Panc1 (cell line): ENCODE measurements around the gene MMP17. TPM values are rescaled to one million over a fixed set of nuclear protein-coding genes. Genes with fewer than 3 reads are reported as not detected.
A peak's percentile ranks its signal among the peaks of the same experiment; 100 is the strongest.

Source experiments
- ATAC-seq: fragments of 200-7000 bp; cut with Tn5 transposase; 2 replicates; pipeline ENCODE4 v1.9.1; 2020; ENCODE audit warnings: mild to moderate bottlenecking, moderate library complexity
- BruUV-seq: library from RNA; stranded (reverse); fragments of 400-500 nt; replicated peaks from 2 replicates; lab custom pipeline; 2021; lab: Mats Ljungman, UMichigan
- CTCF ChIA-PET: fragments of 300-600 bp; sonication (Branson Sonifier 250); formaldehyde crosslinking; loops from one replicate; lab custom pipeline; 2022; ENCODE audit warnings: antibody characterized with exemption; lab: Charles Lee
- POLR2A ChIA-PET: fragments of 300-600 bp; sonication (Branson Sonifier 250); formaldehyde crosslinking; loops from one replicate; lab custom pipeline; 2022; ENCODE audit warnings: antibody characterized with exemption; lab: Charles Lee
- DNase-seq: peaks from one replicate; pipeline ENCODE4 v3.0.0-alpha.2; 2010; ENCODE audit warnings: low read depth, low spot score
- H3K27ac ChIP-seq: 2 replicates; pipeline ENCODE4 v1.5.1; 2011; ENCODE audit warnings: mild to moderate bottlenecking, low read length, inconsistent platforms
- H3K27me3 ChIP-seq: fragments of 200-500 bp; sonication (Bioruptor generic); 2 replicates; pipeline ENCODE4 v1.6.0; 2014; ENCODE audit warnings: low read length, inconsistent platforms; ENCODE audit not compliant: control insufficient read depth, insufficient read depth
- H3K36me3 ChIP-seq: fragments of 200-500 bp; sonication (Bioruptor generic); 2 replicates; pipeline ENCODE4 v1.5.1; 2014; ENCODE audit warnings: inconsistent platforms, mild to moderate bottlenecking, low read length, moderate library complexity; ENCODE audit not compliant: control insufficient read depth, insufficient read depth
- H3K4me1 ChIP-seq: 2 replicates; pipeline ENCODE4 v1.5.1; 2011; ENCODE audit warnings: inconsistent platforms, mild to moderate bottlenecking, low read length, moderate library complexity; ENCODE audit not compliant: control insufficient read depth, insufficient read depth
- H3K4me3 ChIP-seq, 2 experiments: 2 replicates each; pipeline ENCODE4 v1.5.1; 2011 to 2012; ENCODE audit warnings: low read depth in 2 of 2, low read length in 2 of 2, mild to moderate bottlenecking in 2 of 2, inconsistent platforms in 1 of 2, moderate library complexity in 1 of 2
- H3K9me3 ChIP-seq: fragments of 200-500 bp; sonication (Bioruptor generic); 2 replicates; pipeline ENCODE4 v1.5.1; 2014; ENCODE audit warnings: low read depth, mild to moderate bottlenecking, inconsistent platforms, low read length, moderate library complexity; ENCODE audit not compliant: control insufficient read depth, insufficient read depth
- POLR2AphosphoS5 ChIP-seq: IDR thresholded peaks from 2 replicates; pipeline ENCODE4 v1.6.1; 2012; ENCODE audit warnings: mild to moderate bottlenecking, low read depth, low read length, moderate library complexity
- SIN3A ChIP-seq: IDR thresholded peaks from 2 replicates; pipeline ENCODE4 v1.6.1; 2012; ENCODE audit warnings: low read depth, mild to moderate bottlenecking, low read length, moderate library complexity, borderline replicate concordance; ENCODE audit not compliant: insufficient read depth
- TCF7L2 ChIP-seq: IDR thresholded peaks from 2 replicates; pipeline ENCODE4 v1.6.1; 2011; ENCODE audit warnings: mild to moderate bottlenecking, low read depth, low read length, inconsistent platforms
- in situ Hi-C: cut with HindIII; loops from 2 replicates; pipeline ENCODE4 v1.10.0; 2016; ENCODE audit warnings: low sequenced_read_pairs, low pct_unique_long_range_greater_than_20kb
- intact Hi-C: fragments of 100-400 bp; cut with micrococcal nuclease; formaldehyde crosslinking; loops from one replicate; pipeline ENCODE4 v1.10.0; 2022; ENCODE audit not compliant: unreplicated experiment
- total RNA-seq: library from RNA; stranded (reverse); gene quantifications from one replicate; pipeline ENCODE4 v1.2.1, GENCODE V29; 2021; ENCODE audit not compliant: unreplicated experiment
- TF ChIP-seq, protein P1 (sequence below), 2 experiments: IDR thresholded peaks; 2 replicates each; pipeline ENCODE4 v1.6.1; 2011 to 2012; ENCODE audit warnings: low read depth in 2 of 2, control low read depth in 1 of 2, low read length in 1 of 2, mild to moderate bottlenecking in 1 of 2, moderate library complexity in 1 of 2; ENCODE audit not compliant: insufficient read depth in 1 of 2
- TF ChIP-seq, protein P2 (sequence below): fragments of 450-650 bp; IDR thresholded peaks from 2 replicates; pipeline ENCODE4 v1.5.1; 2017; ENCODE audit warnings: mild to moderate bottlenecking

MMP17 gene
- total RNA-seq, 1 experiment from 2014 or later, result 30.0 TPM

- H3K4me1 ChIP-seq, result peaks cover 32% of the 10 kb centered on the region
- no peak overlapping the region for H3K4me3 ChIP-seq
- no peaks in the 10 kb centered on the region for H3K9me3 ChIP-seq
- BruUV-seq, result no TSS peak
- H3K27me3 ChIP-seq, result no peaks in the 10 kb centered on the region
- ChIA-PET CTCF (no interaction called here), POLR2A (no interaction called here)
- in situ Hi-C loops (no loop called here), intact Hi-C loops (no loop called here)
- peak overlapping the region; percentile 14; the same call in 1 of the 2 replicates for H3K27ac ChIP-seq
- ATAC-seq (peak; percentile 3; the same call in 1 of the 2 replicates), DNase-seq (no peak)
- no peaks in the 10 kb centered on the region for H3K36me3 ChIP-seq
- TF ChIP-seq, protein P1, sequence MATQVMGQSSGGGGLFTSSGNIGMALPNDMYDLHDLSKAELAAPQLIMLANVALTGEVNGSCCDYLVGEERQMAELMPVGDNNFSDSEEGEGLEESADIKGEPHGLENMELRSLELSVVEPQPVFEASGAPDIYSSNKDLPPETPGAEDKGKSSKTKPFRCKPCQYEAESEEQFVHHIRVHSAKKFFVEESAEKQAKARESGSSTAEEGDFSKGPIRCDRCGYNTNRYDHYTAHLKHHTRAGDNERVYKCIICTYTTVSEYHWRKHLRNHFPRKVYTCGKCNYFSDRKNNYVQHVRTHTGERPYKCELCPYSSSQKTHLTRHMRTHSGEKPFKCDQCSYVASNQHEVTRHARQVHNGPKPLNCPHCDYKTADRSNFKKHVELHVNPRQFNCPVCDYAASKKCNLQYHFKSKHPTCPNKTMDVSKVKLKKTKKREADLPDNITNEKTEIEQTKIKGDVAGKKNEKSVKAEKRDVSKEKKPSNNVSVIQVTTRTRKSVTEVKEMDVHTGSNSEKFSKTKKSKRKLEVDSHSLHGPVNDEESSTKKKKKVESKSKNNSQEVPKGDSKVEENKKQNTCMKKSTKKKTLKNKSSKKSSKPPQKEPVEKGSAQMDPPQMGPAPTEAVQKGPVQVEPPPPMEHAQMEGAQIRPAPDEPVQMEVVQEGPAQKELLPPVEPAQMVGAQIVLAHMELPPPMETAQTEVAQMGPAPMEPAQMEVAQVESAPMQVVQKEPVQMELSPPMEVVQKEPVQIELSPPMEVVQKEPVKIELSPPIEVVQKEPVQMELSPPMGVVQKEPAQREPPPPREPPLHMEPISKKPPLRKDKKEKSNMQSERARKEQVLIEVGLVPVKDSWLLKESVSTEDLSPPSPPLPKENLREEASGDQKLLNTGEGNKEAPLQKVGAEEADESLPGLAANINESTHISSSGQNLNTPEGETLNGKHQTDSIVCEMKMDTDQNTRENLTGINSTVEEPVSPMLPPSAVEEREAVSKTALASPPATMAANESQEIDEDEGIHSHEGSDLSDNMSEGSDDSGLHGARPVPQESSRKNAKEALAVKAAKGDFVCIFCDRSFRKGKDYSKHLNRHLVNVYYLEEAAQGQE (IDR thresholded peaks at IDR 0.05; ENCODE audit: insufficient read depth in 1 of 2, low read depth in 2 of 2, low read length in 1 of 2), result no peak
- TF ChIP-seq TCF7L2, result no peak
- TF ChIP-seq, protein P2, sequence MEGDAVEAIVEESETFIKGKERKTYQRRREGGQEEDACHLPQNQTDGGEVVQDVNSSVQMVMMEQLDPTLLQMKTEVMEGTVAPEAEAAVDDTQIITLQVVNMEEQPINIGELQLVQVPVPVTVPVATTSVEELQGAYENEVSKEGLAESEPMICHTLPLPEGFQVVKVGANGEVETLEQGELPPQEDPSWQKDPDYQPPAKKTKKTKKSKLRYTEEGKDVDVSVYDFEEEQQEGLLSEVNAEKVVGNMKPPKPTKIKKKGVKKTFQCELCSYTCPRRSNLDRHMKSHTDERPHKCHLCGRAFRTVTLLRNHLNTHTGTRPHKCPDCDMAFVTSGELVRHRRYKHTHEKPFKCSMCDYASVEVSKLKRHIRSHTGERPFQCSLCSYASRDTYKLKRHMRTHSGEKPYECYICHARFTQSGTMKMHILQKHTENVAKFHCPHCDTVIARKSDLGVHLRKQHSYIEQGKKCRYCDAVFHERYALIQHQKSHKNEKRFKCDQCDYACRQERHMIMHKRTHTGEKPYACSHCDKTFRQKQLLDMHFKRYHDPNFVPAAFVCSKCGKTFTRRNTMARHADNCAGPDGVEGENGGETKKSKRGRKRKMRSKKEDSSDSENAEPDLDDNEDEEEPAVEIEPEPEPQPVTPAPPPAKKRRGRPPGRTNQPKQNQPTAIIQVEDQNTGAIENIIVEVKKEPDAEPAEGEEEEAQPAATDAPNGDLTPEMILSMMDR, result no peak
- no peak for TF ChIP-seq SIN3A
- no peak for TF ChIP-seq POLR2AphosphoS5
These were observed 30.0 kb downstream of the MMP17 start for GRCh38 chr12:131857908-131858850.

- Histone ChIP-seq H3K36me3 (no peaks in the 10 kb centered on the region), H3K4me3 (peak overlapping the region; percentile 5 to 30; a peak in 3 of 4 replicates), H3K9me3 (no peaks in the 10 kb centered on the region), H3K27me3 (no peaks in the 10 kb centered on the region), H3K27ac (peak overlapping the region; percentile 93), H3K4me1 (peaks cover 43% of the 10 kb centered on the region)
- peak; percentile 73 for DNase-seq
- ATAC-seq, result peak; percentile 68
- no TSS peak for BruUV-seq
- TF ChIP-seq POLR2AphosphoS5 (peak; percentile 50; the same call in 1 of the 2 replicates), SIN3A (peak; percentile 57; the same call in 1 of the 2 replicates), TCF7L2 (peak; percentile 33; the same call in 1 of the 2 replicates)
- TF ChIP-seq, protein P1 (IDR thresholded peaks at IDR 0.05; ENCODE audit: insufficient read depth in 1 of 2, low read depth in 2 of 2, low read length in 1 of 2), result no peak
- TF ChIP-seq, protein P2, result no peak
- ChIA-PET POLR2A (no interaction called here), CTCF (no interaction called here)
- in situ Hi-C loops, result no loop called here
- intact Hi-C loops, result no loop called here
These were observed 32.5 kb downstream of the MMP17 start for GRCh38 chr12:131860472-131861260.
